ENCODE data around the gene FOXF1. TPM values are rescaled to one million over a fixed set of nuclear protein-coding genes. Genes with fewer than 3 reads are reported as not detected.

The FOXF1 gene
- total RNA-seq, 1 experiment from 2014 or later = not detected

- TF ChIP-seq IRF2 (CRISPR knock-in tag; IDR thresholded peaks at IDR 0.05; ENCODE audit: borderline replicate concordance, low read depth) (no peak), E2F4 (CRISPR knock-in tag; IDR thresholded peaks at IDR 0.05; ENCODE audit: borderline replicate concordance, low read depth) (no peak), TEAD4 (CRISPR knock-in tag; IDR thresholded peaks at IDR 0.05) (no peak), E2F5 (CRISPR knock-in tag; IDR thresholded peaks at IDR 0.05) (no peak), ZBTB21 (CRISPR knock-in tag; IDR thresholded peaks at IDR 0.05; ENCODE audit: borderline replicate concordance) (no peak), ATF2 (CRISPR knock-in tag; IDR thresholded peaks at IDR 0.05; ENCODE audit: borderline replicate concordance, low read depth) (no peak), TCF7 (CRISPR knock-in tag; IDR thresholded peaks at IDR 0.05; ENCODE audit: low read depth) (no peak)
Observed at GRCh38 chr16:86525696-86526095, 15.4 kb downstream of the FOXF1 start (continued).

- CTCF ChIA-PET = interaction anchor here (1.0 to 2.5 kb wide), 5 partner anchors 16 to 706 kb away, joined by 4 to 8 read pairs (median 5); partner anchors contain the start of gene FOXF1
- H3K27ac Mint-ChIP-seq = no peak overlapping the region; the same call in 1 of the 2 replicates
- no peak for DNase-seq (ENCODE audit: low spot score)
- no peak for TF ChIP-seq MXD4 (CRISPR knock-in tag; IDR thresholded peaks at IDR 0.05; ENCODE audit: borderline replicate concordance)
- TF ChIP-seq ZBTB43 (CRISPR knock-in tag; IDR thresholded peaks at IDR 0.05) = no peak
- no peak for TF ChIP-seq CTCF (IDR thresholded peaks at IDR 0.05)
- no peak for TF ChIP-seq ZNF138 (CRISPR knock-in tag; conservative IDR thresholded peaks at IDR 0.05)
- no peak for TF ChIP-seq CREM (CRISPR knock-in tag; IDR thresholded peaks at IDR 0.05)
- TF ChIP-seq ZNF671 (CRISPR knock-in tag; IDR thresholded peaks at IDR 0.05) = no peak
- TF ChIP-seq ZNF263 (CRISPR knock-in tag; IDR thresholded peaks at IDR 0.05; ENCODE audit: low read depth) = no peak
- TF ChIP-seq E2F4 (CRISPR knock-in tag; IDR thresholded peaks at IDR 0.05; ENCODE audit: borderline replicate concordance, low read depth) = no peak
- no peak for TF ChIP-seq SOX15 (CRISPR knock-in tag; IDR thresholded peaks at IDR 0.05)
- TF ChIP-seq ZBTB21 (CRISPR knock-in tag; IDR thresholded peaks at IDR 0.05; ENCODE audit: borderline replicate concordance) = no peak
- no peak for TF ChIP-seq FOXP4 (CRISPR knock-in tag; IDR thresholded peaks at IDR 0.05)
- no peak for TF ChIP-seq ESRRA (CRISPR knock-in tag; IDR thresholded peaks at IDR 0.05; ENCODE audit: borderline replicate concordance)
- TF ChIP-seq STAT6 (CRISPR knock-in tag; conservative IDR thresholded peaks at IDR 0.05; ENCODE audit: low read depth) = no peak
- H3K36me3 Mint-ChIP-seq = peaks cover 2% of the 10 kb centered on the region; the same call in 1 of the 2 replicates
- peaks cover 13% of the 10 kb centered on the region; the same call in 1 of the 2 replicates for H3K9me3 Mint-ChIP-seq
- ATAC-seq = no peak
- H3K27me3 Mint-ChIP-seq (ENCODE audit: low read depth) = no peaks in the 10 kb centered on the region; the same call in 1 of the 2 replicates
- H3K4me3 Mint-ChIP-seq = no peak overlapping the region
- H3K4me1 Mint-ChIP-seq = no peaks in the 10 kb centered on the region
- POLR2A ChIA-PET = no interaction called here
Observed at GRCh38 chr16:86527366-86527765, 17.0 kb downstream of the FOXF1 start.

Data from WTC11 (cell line).